Ovary (tissue), 3 donors: Measurements from ENCODE around the gene B3GALT5.

Experiments used
- EP300 ChIP-seq: sonication (generic); formaldehyde crosslinking; IDR thresholded peaks from one replicate; pipeline ENCODE4 v1.6.1; 2017; ENCODE audit warnings: antibody characterized with exemption
- POLR2A ChIP-seq: fragments of 450-650 bp; IDR thresholded peaks from one replicate; pipeline ENCODE4 v1.6.1; 2017; ENCODE audit warnings: antibody characterized with exemption, mild to moderate bottlenecking, moderate library complexity
- TF ChIP-seq, protein P1 (sequence below), 3 donors: fragments of 450-650 bp in 2 of 3; fragments of 200-600 bp in 1 of 3; IDR thresholded peaks; one replicate each; pipeline versions ENCODE4 v1.5.1 to v1.8.0; 2016 to 2022; ENCODE audit warnings: antibody characterized with exemption in 3 of 3, mild to moderate bottlenecking in 1 of 3
- donor health status: DM: no; HTN: no; CAD: no.

DNA sequence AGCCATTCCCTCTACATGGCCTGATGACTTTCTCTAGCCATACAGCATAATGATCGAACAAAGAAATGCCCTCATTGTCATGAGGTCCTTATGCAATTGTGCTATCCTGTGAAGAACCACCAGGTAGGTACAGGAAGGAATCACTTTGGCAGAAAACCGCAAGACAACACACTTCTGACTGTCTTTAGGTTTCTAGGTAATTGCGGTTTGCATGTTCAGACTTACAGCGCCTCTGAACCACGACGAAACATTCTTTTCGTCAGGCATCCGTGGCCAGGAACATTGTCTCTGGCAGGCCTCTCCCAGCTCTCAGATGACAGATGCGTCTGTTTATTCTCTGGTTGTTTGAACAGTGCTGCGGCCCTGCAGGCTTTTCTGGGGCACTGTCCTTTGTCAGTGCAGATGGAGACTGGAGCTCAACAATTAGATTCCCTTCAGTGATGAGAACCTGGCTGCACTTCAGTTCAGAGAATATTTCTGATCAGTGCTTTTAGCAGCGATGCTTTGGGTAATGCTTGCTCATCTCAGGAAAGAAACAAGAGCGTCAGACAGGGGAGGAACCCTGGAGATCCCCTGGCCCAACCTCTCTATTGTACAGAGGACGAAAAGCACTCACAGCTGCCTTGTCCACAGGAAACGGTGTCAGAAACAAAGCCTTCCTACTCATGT lies 63.4 kb downstream of the B3GALT5 start:
- no peak for TF ChIP-seq POLR2A
- TF ChIP-seq, protein P1, sequence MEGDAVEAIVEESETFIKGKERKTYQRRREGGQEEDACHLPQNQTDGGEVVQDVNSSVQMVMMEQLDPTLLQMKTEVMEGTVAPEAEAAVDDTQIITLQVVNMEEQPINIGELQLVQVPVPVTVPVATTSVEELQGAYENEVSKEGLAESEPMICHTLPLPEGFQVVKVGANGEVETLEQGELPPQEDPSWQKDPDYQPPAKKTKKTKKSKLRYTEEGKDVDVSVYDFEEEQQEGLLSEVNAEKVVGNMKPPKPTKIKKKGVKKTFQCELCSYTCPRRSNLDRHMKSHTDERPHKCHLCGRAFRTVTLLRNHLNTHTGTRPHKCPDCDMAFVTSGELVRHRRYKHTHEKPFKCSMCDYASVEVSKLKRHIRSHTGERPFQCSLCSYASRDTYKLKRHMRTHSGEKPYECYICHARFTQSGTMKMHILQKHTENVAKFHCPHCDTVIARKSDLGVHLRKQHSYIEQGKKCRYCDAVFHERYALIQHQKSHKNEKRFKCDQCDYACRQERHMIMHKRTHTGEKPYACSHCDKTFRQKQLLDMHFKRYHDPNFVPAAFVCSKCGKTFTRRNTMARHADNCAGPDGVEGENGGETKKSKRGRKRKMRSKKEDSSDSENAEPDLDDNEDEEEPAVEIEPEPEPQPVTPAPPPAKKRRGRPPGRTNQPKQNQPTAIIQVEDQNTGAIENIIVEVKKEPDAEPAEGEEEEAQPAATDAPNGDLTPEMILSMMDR (IDR thresholded peaks at IDR 0.05), result no peak
- no peak for TF ChIP-seq EP300
